OCI-M2 (cell line): ENCODE measurements around the gene MAP3K7.
"Not testable (repeated sequence)": the region's sequence is repeated elsewhere in the genome, so short reads cannot be mapped to it uniquely, and the experiment has no call there.

ENCODE experiments used
- DNase-seq: peaks from one replicate; lab custom pipeline; 2025; ENCODE audit not compliant: unreplicated experiment; lab: John Stamatoyannopoulos, UW

Gene MAP3K7

DNA sequence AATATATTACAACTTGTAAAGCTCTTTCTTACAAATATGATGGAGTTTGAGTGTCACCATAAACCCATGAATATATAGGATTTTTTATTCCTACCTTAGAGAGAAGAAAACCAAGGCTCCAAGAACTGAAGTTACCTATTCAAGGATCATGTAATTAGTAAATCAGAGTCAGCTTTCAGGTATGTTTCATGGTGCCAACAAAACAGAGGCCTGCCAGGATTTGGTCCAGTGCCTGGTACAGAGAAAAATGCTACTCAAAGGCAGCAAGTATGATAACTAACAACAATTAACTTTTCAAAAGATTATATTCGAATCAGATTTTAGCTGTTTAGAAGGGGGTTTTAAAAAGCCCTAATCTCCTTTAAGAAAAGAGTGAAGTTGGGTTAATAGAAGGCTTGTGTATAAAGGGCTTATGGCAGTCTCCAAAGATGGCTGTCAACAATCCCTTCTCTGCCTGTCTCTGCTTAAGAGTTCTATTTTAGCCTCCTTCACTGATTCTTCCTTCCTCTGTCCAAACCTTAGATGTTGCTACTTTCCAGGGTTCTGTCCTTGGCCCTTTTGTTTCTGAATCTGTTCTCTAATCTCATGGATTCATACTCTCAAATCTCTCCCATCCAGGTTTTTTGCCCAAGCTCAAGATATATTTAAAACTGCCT is 7.8 kb downstream of the MAP3K7 start:
- DNase-seq: no peak

DNA sequence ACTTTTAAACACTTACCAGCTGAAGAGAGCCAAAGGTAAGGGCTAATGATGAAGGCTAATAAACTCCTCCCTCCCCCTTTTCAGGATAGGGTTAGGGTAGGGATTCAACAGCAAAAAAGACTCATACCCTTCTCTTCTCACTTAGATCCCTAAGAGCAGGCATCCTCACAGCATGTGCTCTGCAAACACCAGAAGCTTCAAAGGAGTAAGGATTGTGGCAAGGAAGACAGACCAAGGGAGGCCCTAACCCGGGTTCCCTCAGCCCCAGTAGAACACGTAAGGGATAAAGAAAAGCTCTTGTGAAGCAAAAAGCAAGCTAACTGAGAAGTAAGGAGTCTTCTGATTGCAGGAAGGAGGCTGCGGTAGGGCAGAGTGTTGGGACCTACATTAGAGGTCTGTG is 11.6 kb downstream of the MAP3K7 start:
- no peak for DNase-seq

- no peak for DNase-seq
Observed at GRCh38 chr6:90574610-90575009, 12.3 kb downstream of the MAP3K7 start.

DNA sequence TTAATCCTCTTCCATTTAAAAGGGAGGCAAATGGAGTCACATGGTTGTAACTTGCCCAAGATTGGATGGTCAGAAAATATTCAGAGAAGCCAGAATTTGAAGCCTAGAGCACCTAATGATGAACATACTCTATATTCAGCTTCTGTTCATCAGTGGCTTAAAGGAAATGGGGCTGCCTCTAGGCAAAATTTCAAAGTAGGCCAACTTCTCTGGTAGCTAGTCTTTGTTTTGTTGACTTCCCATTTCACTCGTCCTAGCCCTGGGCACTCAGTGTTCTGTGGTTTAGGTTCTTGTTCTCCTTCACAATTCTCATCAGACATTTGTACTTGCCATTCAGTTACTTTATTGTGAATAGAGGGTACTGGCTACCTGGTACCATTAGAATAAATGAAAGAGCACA is 13.2 kb downstream of the MAP3K7 start:
- no peak for DNase-seq

GRCh38 chr6:90572856-90573255 is 14.0 kb downstream of the MAP3K7 start:
- DNase-seq: no peak

DNA sequence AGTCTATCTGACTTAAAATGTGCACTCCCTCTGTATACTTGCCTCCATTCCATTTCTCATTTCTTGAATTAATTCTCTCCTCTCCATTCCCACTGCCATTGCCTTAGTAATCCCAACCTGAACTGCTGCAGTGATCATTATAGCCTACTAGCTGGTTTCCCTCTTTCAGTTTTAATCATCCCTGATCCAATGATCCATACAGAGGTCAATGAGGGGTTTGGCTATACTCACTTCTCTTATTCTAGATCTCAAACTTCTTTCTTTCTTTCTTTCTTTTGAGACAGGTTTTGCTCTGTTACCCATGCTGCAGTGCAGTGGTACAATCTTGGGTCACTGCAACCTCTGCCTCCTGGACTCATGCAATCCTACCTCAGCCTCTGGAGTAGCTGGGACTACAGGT is 17.6 kb downstream of the MAP3K7 start:
- DNase-seq: no peak

- DNase-seq: not testable (repeated sequence)
Observed at GRCh38 chr6:90567682-90568081, 19.2 kb downstream of the MAP3K7 start.

- DNase-seq: not testable (repeated sequence)
Observed at GRCh38 chr6:90562341-90562740, 24.5 kb downstream of the MAP3K7 start.

GRCh38 chr6:90559931-90560330 is 26.9 kb downstream of the MAP3K7 start:
- no peak for DNase-seq

- DNase-seq: no peak
Observed at GRCh38 chr6:90557006-90557405, 29.9 kb downstream of the MAP3K7 start.

GRCh38 chr6:90547991-90548390 is 38.9 kb downstream of the MAP3K7 start:
- DNase-seq: no peak

- no peak for DNase-seq
Observed at GRCh38 chr6:90547079-90547478, 39.8 kb downstream of the MAP3K7 start.

- DNase-seq: no peak
Observed at GRCh38 chr6:90545448-90545847, 41.4 kb downstream of the MAP3K7 start.

DNA sequence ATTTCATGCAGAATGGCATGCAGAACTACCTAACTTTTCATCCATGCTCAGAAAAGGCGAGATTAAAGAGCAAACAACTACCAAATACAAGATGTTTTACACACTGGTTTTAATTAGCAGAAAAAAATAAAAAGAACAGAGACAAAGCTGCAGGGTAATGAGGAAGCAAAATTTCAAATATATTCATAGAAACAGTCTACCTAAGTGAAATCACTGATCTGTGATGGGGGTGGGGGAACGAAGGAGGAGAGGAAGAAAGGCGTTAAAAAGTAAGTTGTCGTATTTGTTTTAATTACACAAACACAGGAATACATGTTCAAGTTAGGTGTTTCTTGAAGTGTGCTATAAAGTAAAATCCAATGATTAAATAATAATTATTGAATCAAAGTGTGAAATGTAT is 42.1 kb downstream of the MAP3K7 start:
- no peak for DNase-seq

- DNase-seq: no peak
Observed at GRCh38 chr6:90544081-90544480, 42.8 kb downstream of the MAP3K7 start.

DNA sequence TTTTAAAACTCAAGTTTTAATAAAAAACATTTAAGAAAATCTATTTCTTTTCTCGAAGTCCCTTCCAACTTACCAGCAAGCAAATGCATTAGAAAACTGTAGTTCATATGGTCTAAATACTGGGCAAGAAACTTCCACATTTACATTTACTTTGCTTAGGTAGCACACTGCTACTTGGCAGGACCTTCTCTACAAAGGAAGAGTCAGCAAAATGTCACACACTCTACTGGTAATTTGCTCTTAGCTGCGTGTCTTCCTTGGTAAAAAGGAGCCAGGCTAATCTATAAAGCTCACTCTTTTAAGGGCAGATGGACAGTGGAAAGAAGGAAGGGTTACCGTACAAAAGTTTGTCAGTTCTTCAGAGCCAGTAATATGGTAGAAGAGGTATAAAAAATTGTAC is 45.7 kb downstream of the MAP3K7 start:
- DNase-seq: no peak

GRCh38 chr6:90538278-90539046 is 48.4 kb downstream of the MAP3K7 start:
- no peak for DNase-seq

GRCh38 chr6:90537723-90538258 is 49.1 kb downstream of the MAP3K7 start:
- DNase-seq: no peak

DNA sequence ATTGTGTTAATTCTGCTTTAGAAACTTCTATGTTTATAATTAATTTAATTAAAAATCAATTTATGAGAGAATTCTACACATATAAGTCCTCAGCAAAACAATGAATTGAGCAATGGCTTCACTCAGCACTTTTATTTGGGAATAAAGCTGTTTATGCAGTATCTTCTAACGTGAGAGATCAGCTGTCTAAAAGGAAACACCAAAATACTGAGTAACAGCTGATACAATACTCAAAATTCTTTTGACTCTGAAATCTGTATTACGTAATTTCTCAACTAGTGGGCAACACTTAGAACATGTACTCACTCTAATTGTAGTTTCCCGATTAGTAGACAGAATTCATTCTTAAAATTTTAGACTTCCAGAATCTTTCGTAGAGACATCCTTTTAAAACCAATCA is 49.8 kb downstream of the MAP3K7 start:
- DNase-seq: no peak

DNA sequence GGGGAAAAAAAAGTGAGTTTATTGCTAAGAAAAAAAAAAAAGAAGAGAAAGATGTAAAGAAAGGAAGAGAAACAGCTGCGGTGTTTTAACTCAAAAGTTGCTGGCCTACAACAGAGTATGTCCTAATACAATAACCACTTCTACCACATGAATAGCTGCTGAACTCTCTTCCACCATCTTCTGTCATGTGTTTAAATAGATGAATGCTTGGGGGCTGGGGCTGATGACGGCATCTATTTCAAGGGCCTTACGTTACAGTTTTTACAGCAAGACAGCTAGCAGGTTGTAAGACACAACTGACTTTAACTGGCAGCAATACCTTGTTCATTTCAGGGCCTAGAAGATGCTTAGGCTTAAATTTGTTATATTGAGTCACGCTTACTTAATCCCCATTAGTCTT is 50.4 kb downstream of the MAP3K7 start:
- DNase-seq: no peak

DNA sequence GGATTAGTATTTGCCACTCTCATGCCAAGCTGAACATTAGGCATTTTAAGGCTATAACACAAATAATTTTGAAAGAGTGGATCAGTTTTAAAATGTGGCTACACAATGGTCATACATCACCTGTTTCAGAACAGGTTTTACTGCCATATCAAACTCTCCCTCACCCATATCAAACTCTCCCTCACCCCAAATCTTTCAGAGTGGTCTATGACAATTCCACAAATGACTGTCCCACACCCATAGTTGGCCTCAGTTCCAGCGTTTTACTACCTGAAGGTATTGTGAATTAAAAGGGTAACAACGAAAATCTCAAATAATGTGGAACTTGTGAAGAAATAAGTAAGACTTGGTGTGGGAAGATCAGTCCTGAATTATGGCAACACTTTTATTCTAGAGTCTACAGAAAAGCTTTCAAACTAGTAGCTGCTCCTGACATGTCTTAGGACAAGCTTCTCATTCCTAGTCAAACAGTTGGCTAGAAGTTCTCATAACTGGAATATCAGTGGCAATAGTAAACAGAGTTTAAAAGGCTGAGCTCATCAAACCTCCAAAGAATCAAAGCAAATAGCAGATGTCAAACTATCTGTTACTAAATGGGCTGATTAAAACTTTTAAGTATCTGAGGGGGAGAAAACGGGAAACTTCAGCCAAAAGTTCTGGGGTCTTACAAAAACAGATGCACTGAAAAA is 52.4 kb downstream of the MAP3K7 start:
- DNase-seq: no peak
